ENCODE data around the gene RGS4.

DNA sequence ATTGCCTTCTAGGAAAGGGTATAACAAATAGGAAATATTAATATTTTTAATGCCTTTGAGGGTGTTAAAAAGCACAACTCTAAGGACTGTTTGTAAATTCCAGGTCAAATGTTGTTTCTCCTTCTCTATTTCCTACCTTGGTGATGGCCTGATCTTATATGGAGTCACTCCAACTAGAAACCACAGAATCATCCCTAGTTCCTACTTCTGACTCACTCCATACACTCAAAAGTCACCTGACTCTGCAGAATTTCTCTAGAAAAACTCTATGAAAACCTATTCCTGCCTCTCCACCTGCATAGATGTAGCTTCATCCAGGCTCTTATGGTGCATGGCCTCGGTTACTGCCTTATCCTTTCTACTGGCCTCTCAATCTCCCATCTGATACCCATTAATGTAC is 14.5 kb downstream of the RGS4 start:
- TF ChIP-seq, protein P1, sequence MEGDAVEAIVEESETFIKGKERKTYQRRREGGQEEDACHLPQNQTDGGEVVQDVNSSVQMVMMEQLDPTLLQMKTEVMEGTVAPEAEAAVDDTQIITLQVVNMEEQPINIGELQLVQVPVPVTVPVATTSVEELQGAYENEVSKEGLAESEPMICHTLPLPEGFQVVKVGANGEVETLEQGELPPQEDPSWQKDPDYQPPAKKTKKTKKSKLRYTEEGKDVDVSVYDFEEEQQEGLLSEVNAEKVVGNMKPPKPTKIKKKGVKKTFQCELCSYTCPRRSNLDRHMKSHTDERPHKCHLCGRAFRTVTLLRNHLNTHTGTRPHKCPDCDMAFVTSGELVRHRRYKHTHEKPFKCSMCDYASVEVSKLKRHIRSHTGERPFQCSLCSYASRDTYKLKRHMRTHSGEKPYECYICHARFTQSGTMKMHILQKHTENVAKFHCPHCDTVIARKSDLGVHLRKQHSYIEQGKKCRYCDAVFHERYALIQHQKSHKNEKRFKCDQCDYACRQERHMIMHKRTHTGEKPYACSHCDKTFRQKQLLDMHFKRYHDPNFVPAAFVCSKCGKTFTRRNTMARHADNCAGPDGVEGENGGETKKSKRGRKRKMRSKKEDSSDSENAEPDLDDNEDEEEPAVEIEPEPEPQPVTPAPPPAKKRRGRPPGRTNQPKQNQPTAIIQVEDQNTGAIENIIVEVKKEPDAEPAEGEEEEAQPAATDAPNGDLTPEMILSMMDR (conservative IDR thresholded peaks at IDR 0.05 in 1 of 2, IDR thresholded peaks at IDR 0.05 in 1 of 2; ENCODE audit: low read depth in 1 of 2, low read length in 2 of 2) = no peak
- no peak for TF ChIP-seq EZH2 (IDR thresholded peaks at IDR 0.05; ENCODE audit: low read length, missing control alignments)
